ENCODE results near the gene MAP3K7CL.
A peak's percentile ranks its signal among the peaks of the same experiment; 100 is the strongest.

Gene MAP3K7CL

GRCh38 chr21:29205009-29205408 is 74.6 kb downstream of the MAP3K7CL start:
- DNase-seq = no peak

DNA sequence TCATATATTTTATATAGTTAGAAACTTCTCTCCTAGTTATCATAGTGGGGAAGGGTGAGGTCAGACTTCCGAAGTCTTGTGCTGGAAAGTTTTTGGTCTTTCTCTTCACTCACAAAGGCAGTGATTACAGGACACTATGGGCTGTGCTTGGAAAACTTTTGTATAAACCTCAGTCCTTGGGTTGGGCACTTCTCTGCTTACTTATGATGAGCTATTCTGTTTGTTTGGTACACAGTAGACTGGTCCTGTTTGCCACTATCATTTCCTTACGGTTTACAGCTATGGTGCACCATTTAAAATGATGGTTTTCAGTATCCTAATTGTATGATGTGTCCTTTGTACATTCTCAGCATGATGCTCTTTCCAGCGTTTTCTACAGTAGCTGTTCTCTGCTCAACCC is 75.5 kb downstream of the MAP3K7CL start:
- DNase-seq = no peak

DNA sequence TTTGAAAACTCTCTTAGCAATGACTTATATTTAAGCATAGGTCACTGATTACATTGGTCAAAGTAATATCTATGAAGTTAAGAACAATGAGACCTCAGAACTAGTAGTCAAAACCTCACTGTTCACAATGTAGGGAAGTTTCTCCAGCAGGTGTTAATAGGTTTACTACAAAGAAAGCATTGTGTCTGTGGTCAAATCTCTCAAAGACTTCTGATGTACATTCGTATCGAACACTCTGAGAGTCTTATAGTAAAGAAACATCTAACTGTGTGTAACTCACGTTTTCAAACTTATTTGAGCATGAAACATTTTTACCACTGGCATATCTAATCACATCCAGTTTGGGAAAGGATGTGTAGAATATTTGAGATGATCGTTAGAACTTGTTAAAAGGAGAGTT is 76.0 kb downstream of the MAP3K7CL start:
- no peak for DNase-seq

- no peak for DNase-seq
Measured at GRCh38 chr21:29207201-29207600, 76.8 kb downstream of the MAP3K7CL start.

DNA sequence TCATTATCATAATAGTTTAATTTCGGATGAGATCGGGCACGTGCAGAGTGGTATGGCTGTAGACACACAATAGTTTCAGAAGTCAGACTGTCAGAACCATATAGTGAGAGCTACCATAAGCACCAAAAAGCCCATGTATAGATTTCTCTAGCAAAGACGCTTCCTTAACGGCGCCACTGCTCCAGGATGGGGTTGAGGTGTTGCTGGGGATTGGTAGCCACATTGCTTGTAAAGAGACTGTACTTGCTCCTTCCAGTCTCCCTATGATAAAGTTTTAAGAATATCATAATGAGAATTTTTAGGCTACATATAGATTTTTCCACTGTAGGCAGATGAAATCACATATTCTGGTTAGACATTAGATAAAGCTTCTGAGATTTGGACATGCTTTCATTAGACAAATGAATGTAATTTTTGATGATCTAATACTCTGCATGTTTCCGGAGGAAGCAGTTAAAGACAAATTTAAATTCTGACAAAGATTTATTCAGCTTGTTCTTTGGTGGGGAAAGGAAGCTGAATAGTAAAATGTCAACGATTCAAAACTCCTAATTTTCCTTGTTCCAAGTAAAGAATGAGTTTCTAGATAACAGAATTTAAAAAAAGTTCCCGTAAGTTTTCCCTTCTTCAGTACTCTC is 77.7 kb downstream of the MAP3K7CL start:
- no peak for DNase-seq

GRCh38 chr21:29208682-29209059 is 78.2 kb downstream of the MAP3K7CL start:
- DNase-seq = no peak

- DNase-seq = no peak
Measured at GRCh38 chr21:29209696-29210095, 79.3 kb downstream of the MAP3K7CL start.

GRCh38 chr21:29211205-29211604 is 80.8 kb downstream of the MAP3K7CL start:
- no peak for DNase-seq

- no peak for DNase-seq
Measured at GRCh38 chr21:29212446-29212845, 82.0 kb downstream of the MAP3K7CL start.

GRCh38 chr21:29213513-29214385 is 83.3 kb downstream of the MAP3K7CL start:
- no peak for DNase-seq

DNA sequence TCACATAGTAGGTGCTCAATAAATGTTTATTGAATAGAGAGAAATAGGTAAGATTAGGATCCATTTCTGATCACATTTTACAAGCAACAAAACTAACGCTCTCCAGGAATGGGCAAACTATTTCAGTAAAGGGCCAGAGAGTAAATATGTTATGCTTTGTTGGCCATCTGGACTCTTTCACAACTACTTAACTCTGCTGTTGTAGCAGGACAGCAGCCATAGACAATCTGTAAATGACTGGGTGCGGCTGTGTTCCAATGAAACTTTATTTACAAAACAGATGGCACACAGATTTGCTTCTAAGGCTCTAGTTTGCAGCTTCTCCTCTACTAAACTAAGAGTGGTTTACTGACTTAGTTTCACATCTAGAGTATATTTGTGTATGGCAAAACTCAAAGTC is 85.3 kb downstream of the MAP3K7CL start:
- DNase-seq = no peak

DNA sequence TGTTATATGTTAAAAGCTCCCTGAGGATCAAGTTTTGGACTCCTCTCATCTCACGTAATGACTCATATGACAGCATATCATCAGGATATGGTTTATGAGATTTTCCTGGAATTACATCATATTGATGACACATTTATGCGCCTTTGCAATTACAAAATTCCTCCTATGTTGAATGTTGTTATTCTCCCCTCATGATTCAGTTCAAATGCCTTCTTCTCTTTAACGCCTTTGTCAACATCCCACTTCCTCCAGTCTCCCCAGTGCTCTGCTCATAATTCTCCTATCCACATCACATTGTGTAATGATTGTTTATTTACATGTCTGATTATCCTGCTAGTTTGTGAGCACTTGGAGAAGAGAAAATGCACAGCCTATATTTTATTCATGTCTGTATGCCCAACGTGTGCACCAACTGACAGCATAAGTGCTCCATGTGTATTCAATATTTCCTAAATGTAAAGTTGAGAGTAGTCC is 87.4 kb downstream of the MAP3K7CL start:
- no peak for DNase-seq

DNA sequence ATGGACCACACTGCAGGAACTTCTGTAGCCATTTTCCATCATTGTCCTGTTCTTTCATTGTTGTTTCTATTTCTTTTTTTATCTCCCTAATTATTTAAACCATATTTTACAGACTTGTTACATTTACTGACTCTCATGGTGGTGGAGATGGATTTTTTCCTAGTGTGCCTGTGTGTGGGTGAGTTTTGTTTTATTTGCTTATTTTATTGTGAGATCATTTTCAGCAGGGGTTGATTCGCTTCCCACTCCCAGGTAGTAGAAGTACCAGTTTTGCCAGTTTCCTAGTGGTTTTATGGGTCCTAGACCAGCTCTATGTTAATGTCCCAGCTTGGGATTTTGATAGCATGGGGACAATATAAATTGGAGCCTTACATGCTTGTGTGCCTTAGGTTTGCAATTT is 88.3 kb downstream of the MAP3K7CL start:
- no peak for DNase-seq

DNA sequence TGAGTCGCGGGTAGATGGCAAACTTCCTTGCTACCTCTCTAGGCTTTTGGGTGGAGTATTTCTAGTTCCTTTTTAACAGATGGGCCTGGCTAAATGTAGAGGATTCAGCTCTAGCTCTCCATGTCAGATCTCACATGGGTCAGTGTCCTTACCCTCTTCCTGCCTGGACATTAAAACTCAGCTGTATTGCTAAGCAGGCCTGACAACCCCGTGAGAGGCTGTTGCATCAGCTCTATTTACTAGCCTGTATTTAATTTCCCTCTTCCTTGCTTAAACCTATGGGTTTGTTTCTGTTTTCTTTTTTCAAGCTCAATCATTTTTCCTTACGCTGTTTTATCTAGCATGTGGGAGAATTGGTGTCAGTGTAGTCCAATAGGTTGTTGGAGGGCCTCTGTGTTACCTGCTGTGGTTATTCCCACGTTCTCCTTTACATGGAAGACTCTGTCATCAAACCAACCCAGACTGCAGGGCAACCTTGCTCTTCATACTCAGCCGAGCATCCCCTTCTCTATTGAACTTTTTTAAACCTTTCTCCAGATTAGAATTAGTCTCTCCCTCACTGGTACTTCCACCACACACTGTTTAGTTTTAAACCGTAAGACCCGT is 88.8 kb downstream of the MAP3K7CL start:
- no peak for DNase-seq

GRCh38 chr21:29221253-29221744 is 90.9 kb downstream of the MAP3K7CL start:
- DNase-seq = peak; percentile 12

- no peak for DNase-seq
Measured at GRCh38 chr21:29224006-29224405, 93.6 kb downstream of the MAP3K7CL start.
